HUES64 (cell line): ENCODE measurements around the gene ADGRF1.

ENCODE experiments used
- H3K27ac ChIP-seq: 2 replicates; pipeline ENCODE4 v1.7.0; 2013; ENCODE audit warnings: low read depth, low read length, inconsistent platforms
- H3K27me3 ChIP-seq: 2 replicates; pipeline ENCODE4 v1.6.1; 2013; ENCODE audit warnings: mild to moderate bottlenecking, low read length; ENCODE audit not compliant: insufficient read depth
- H3K36me3 ChIP-seq: 2 replicates; pipeline ENCODE4 v1.6.1; 2013; ENCODE audit warnings: mild to moderate bottlenecking, low read length; ENCODE audit not compliant: insufficient read depth
- H3K4me1 ChIP-seq: 2 replicates; pipeline ENCODE4 v1.6.1; 2013; ENCODE audit warnings: mild to moderate bottlenecking, low read length, moderate library complexity; ENCODE audit not compliant: insufficient read depth
- H3K4me3 ChIP-seq: 2 replicates; pipeline ENCODE4 v1.5.1; 2013; ENCODE audit warnings: mild to moderate bottlenecking, low read length, moderate library complexity
- H3K9ac ChIP-seq: 2 replicates; pipeline ENCODE4 v1.6.1; 2013; ENCODE audit warnings: mild to moderate bottlenecking, low read depth, low read length
- H3K9me3 ChIP-seq: 2 replicates; pipeline ENCODE4 v1.6.1; 2013; ENCODE audit warnings: low read depth, low read length; ENCODE audit not compliant: insufficient read depth
- WGBS: fragments of 150-250, 120-280 bp; methylation state at CpG from one replicate; pipeline ENCODE4 v1.1.7; 2013; ENCODE audit warnings: missing lambda C conversion rate; 5-methylcytosine and 5-hydroxymethylcytosine counted together

ADGRF1 gene

GRCh38 chr6:47075741-47076421 lies 33.7 kb upstream of the ADGRF1 start:
- Histone ChIP-seq H3K36me3 (no peaks in the 10 kb centered on the region), H3K9me3 (no peaks in the 10 kb centered on the region), H3K4me1 (no peaks in the 10 kb centered on the region), H3K4me3 (no peak overlapping the region), H3K27ac (no peak overlapping the region), H3K27me3 (no peaks in the 10 kb centered on the region), H3K9ac (no peak overlapping the region)
- WGBS = 93% methylated on average over 8 of the region's 8 CpGs

- Histone ChIP-seq H3K36me3 (no peaks in the 10 kb centered on the region), H3K4me3 (no peak overlapping the region), H3K9me3 (no peaks in the 10 kb centered on the region), H3K27me3 (no peaks in the 10 kb centered on the region), H3K9ac (no peak overlapping the region), H3K4me1 (no peaks in the 10 kb centered on the region), H3K27ac (no peak overlapping the region)
- 90% methylated on average over 4 of the region's 4 CpGs for WGBS
Observed at GRCh38 chr6:47075168-47075567, 33.0 kb upstream of the ADGRF1 start.

DNA sequence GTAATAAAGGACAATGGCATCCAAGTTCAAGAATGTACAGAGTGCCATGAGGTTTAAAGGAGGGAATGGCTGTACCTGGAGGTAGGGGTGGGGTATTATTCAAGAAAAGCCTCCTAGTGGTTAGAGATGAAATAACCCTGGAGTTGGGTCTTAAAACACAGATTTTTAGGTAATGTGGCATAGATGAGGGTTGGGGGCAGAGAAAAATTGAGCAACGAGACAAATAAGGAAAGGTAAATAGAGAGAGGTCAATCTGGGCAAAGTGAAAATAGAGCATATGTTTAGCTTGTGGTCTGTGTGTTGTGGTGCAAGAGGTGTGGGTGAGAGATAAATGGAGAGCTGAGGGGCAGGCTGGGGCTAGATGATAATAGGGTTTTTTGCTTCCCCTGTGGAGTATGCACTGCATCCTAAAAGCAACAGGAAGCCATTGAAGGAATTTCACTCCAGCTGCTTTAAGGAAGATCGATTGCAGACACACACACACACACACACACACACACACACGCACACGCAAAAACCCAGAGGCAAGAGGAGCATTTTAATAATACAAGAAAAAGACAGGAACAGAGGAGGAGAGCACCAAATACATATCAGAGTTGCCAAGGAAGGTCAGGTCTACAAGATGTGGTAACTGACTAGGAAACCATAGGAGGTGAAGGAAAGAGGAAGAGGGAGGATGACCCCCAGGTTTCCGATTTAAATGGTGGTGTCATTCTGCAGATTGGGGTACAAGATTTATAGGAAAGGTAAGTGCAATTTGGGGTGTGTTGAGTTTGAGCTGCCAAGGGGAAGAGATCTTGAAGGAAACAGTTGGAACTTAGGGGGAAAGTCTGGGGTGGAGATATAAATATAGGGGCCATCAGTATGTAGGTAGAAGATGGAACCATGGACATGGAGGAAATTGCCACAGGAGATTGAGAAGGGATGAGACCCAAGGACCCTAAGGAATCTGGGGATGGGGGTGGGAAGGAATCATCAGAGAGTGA lies 31.3 kb upstream of the ADGRF1 start:
- H3K27ac ChIP-seq = no peak overlapping the region
- no peaks in the 10 kb centered on the region for H3K36me3 ChIP-seq
- no peaks in the 10 kb centered on the region for H3K27me3 ChIP-seq
- H3K4me3 ChIP-seq = no peak overlapping the region
- H3K9ac ChIP-seq = no peak overlapping the region
- no peaks in the 10 kb centered on the region for H3K9me3 ChIP-seq
- H3K4me1 ChIP-seq = no peaks in the 10 kb centered on the region
- 94% methylated on average over 2 of the region's 5 CpGs for WGBS

DNA sequence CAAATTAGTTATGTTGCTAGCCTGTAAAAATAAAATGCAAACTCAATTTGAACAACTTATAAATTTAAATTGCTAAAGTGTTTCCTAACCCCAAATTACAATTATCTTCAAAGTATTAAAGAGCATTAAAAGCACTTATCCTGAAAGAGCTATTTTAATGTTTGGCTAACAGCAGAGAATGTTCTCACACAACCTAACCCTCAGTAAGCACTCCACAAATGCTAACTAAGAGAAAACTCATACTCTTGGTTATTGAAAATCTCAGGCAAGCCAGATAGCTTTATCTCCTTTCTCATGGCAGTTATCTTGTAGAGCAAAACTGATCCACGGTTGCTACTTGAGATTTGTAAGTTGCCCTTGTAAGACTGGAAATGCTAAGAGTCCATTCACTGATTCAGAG lies 30.5 kb upstream of the ADGRF1 start:
- H3K9ac ChIP-seq = no peak overlapping the region
- no peaks in the 10 kb centered on the region for H3K4me1 ChIP-seq
- no peaks in the 10 kb centered on the region for H3K36me3 ChIP-seq
- H3K4me3 ChIP-seq = no peak overlapping the region
- H3K27ac ChIP-seq = no peak overlapping the region
- 0% methylated on average over 1 of the region's 1 CpG for WGBS
- no peaks in the 10 kb centered on the region for H3K27me3 ChIP-seq
- H3K9me3 ChIP-seq = no peaks in the 10 kb centered on the region

GRCh38 chr6:47071681-47072080 lies 29.5 kb upstream of the ADGRF1 start:
- H3K4me1 ChIP-seq = no peaks in the 10 kb centered on the region
- no peaks in the 10 kb centered on the region for H3K36me3 ChIP-seq
- H3K27ac ChIP-seq = no peak overlapping the region
- no peaks in the 10 kb centered on the region for H3K27me3 ChIP-seq
- WGBS = 94% methylated on average over 1 of the region's 1 CpG
- no peak overlapping the region for H3K9ac ChIP-seq
- peaks cover 1% of the 10 kb centered on the region; the same call in 1 of the 2 replicates for H3K9me3 ChIP-seq
- H3K4me3 ChIP-seq = no peak overlapping the region

- no peaks in the 10 kb centered on the region for H3K27me3 ChIP-seq
- H3K27ac ChIP-seq = no peak overlapping the region
- H3K9ac ChIP-seq = no peak overlapping the region
- H3K36me3 ChIP-seq = no peaks in the 10 kb centered on the region
- peaks cover 3% of the 10 kb centered on the region; the same call in 1 of the 2 replicates for H3K9me3 ChIP-seq
- 97% methylated on average over 3 of the region's 3 CpGs for WGBS
- H3K4me3 ChIP-seq = no peak overlapping the region
- H3K4me1 ChIP-seq = no peaks in the 10 kb centered on the region
Observed at GRCh38 chr6:47070461-47070860, 28.3 kb upstream of the ADGRF1 start.

- H3K36me3 ChIP-seq = no peaks in the 10 kb centered on the region
- H3K9me3 ChIP-seq = peaks cover 3% of the 10 kb centered on the region; the same call in 1 of the 2 replicates
- no peaks in the 10 kb centered on the region; the same call in 1 of the 2 replicates for H3K4me1 ChIP-seq
- H3K4me3 ChIP-seq = no peak overlapping the region
- 93% methylated on average over 2 of the region's 2 CpGs for WGBS
- H3K9ac ChIP-seq = no peak overlapping the region
- H3K27me3 ChIP-seq = no peaks in the 10 kb centered on the region
- no peak overlapping the region for H3K27ac ChIP-seq
Observed at GRCh38 chr6:47069156-47069555, 27.0 kb upstream of the ADGRF1 start.

DNA sequence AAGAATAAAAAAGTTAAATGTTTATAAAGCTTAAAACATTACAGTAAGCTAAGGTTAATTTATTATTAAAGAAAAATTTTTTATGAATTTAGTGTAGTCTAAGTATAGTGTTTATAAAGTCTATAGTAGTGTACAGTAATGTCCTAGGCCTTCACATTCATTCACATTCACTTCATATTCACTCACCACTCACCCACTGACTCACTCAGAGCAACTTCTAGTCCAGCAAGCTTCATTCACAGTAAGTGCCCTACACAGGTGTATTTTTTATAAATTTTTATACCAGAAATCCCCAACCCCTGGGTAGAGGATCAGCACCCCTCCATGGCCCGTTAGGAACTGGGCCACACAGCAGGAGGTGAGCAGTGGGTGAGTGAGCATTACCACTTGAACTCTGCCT lies 24.3 kb upstream of the ADGRF1 start:
- Histone ChIP-seq H3K4me3 (no peak overlapping the region), H3K4me1 (no peaks in the 10 kb centered on the region; the same call in 1 of the 2 replicates), H3K9me3 (peaks cover 3% of the 10 kb centered on the region; the same call in 1 of the 2 replicates), H3K36me3 (no peaks in the 10 kb centered on the region), H3K9ac (no peak overlapping the region), H3K27ac (no peak overlapping the region), H3K27me3 (no peaks in the 10 kb centered on the region)
- 92% methylated on average over 1 of the region's 1 CpG for WGBS

GRCh38 chr6:47064274-47064673 lies 22.1 kb upstream of the ADGRF1 start:
- 88% methylated on average over 1 of the region's 2 CpGs for WGBS
- H3K36me3 ChIP-seq = no peaks in the 10 kb centered on the region
- H3K9ac ChIP-seq = no peak overlapping the region
- H3K27ac ChIP-seq = no peak overlapping the region
- peaks cover 3% of the 10 kb centered on the region; the same call in 1 of the 2 replicates for H3K4me1 ChIP-seq
- H3K9me3 ChIP-seq = peaks cover 3% of the 10 kb centered on the region; the same call in 1 of the 2 replicates
- H3K4me3 ChIP-seq = no peak overlapping the region
- H3K27me3 ChIP-seq = no peaks in the 10 kb centered on the region

GRCh38 chr6:47062346-47062745 lies 20.2 kb upstream of the ADGRF1 start:
- H3K9ac ChIP-seq = no peak overlapping the region
- H3K9me3 ChIP-seq = peaks cover 3% of the 10 kb centered on the region; the same call in 1 of the 2 replicates
- 76% methylated on average over 5 of the region's 5 CpGs for WGBS
- no peaks in the 10 kb centered on the region for H3K36me3 ChIP-seq
- no peak overlapping the region for H3K4me3 ChIP-seq
- no peaks in the 10 kb centered on the region for H3K27me3 ChIP-seq
- H3K27ac ChIP-seq = no peak overlapping the region
- H3K4me1 ChIP-seq = peaks cover 3% of the 10 kb centered on the region; the same call in 1 of the 2 replicates
